Activated naive CD8-positive, alpha-beta T cell treated with anti-CD3 and anti-CD28 coated beads, Interleukin-2, amount 10 ng/mL, durations not matched to agents 7 days and 5 days (primary cell): ENCODE results near the gene RBM34. TPM values are rescaled to one million over a fixed set of nuclear protein-coding genes. Genes with fewer than 3 reads are reported as not detected.

Experiments
- ATAC-seq: fragments of 150-1000 bp; cut with Tn5 transposase; one replicate; pipeline ENCODE4 v1.10.0; 2021; ENCODE audit warnings: low read depth, moderate library complexity
- POLR2A ChIA-PET: fragments of 350-600 bp; sonication (Branson Sonifier 250); formaldehyde crosslinking; loops from one replicate; lab custom pipeline; 2021; ENCODE audit warnings: antibody characterized with exemption; lab: Charles Lee
- DNase-seq: peaks from one replicate; pipeline ENCODE4 v3.0.0; 2021
- H3K27ac Mint-ChIP-seq: one replicate; pipeline ENCODE4 v1.8.0; 2022; ENCODE audit warnings: mild to moderate bottlenecking, mixed read lengths
- H3K27me3 Mint-ChIP-seq: one replicate; pipeline ENCODE4 v1.8.0; 2022; ENCODE audit warnings: mild to moderate bottlenecking, moderate library complexity, mixed read lengths
- H3K36me3 Mint-ChIP-seq: one replicate; pipeline ENCODE4 v1.8.0; 2021; ENCODE audit warnings: mild to moderate bottlenecking, mixed read lengths
- H3K4me1 Mint-ChIP-seq: one replicate; pipeline ENCODE4 v1.8.0; 2021; ENCODE audit warnings: mixed read lengths
- H3K4me3 Mint-ChIP-seq: one replicate; pipeline ENCODE4 v1.8.0; 2022; ENCODE audit warnings: mild to moderate bottlenecking, moderate library complexity, mixed read lengths
- H3K9me3 Mint-ChIP-seq: one replicate; pipeline ENCODE4 v1.8.0; 2021; ENCODE audit warnings: mixed read lengths
- total RNA-seq, 2 experiments: library from RNA; stranded (reverse); gene quantifications; one replicate each; pipeline ENCODE4 v1.2.3, GENCODE V29; 2021

RBM34 gene
- total RNA-seq, 2 experiments from 2014 or later = 129 to 134 TPM

DNA sequence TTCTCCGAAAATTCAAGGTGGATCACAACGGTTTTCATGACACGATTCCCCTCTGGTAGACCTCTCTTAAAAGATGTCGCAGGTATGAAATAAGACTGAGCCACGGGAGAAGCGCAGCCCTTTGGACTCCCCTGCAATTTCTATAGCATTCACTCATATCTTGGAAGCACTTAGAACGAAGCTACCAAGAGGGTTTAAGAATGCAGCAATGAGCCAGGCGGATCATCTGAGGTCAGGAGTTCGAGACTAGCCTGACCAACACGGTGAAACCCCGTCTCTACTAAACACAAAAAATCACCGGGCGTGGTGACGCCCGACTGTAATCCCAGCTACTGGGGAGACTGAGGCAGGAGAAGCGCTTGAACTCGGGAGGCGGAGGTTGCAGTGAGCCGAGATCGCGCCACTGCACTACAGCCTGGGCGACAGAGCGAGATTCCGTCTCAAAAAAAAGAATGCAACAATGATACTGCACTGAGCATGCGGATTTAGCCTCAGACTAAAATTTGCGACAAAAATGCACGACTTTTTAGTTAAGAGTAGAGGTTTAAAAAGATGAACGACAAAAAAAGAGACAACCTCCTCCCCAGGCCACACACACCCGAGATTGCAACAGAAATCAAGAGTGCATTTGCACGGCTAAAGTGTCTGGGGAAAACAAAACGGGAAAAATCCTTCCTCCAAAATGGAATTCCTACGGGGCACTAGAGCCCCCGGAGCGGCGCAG is 33.2 kb downstream of the RBM34 start:
- DNase-seq (peak; percentile 45), ATAC-seq (no peak)
- no peaks in the 10 kb centered on the region for H3K9me3 Mint-ChIP-seq
- no peaks in the 10 kb centered on the region for H3K27me3 Mint-ChIP-seq
- peaks cover 29% of the 10 kb centered on the region for H3K36me3 Mint-ChIP-seq
- POLR2A ChIA-PET = interaction anchor here (0.8 to 3.4 kb wide), 4 partner anchors 18 to 295 kb away, joined by 3 to 18 read pairs (median 4); partner anchors contain the start of gene RBM34
- H3K4me1 Mint-ChIP-seq = peaks cover 27% of the 10 kb centered on the region
- peak overlapping the region; percentile 98 for H3K27ac Mint-ChIP-seq
- peak overlapping the region; percentile 98 for H3K4me3 Mint-ChIP-seq

GRCh38 chr1:235127203-235127602 is 33.8 kb downstream of the RBM34 start:
- POLR2A ChIA-PET = interaction anchor here (1.9 to 3.4 kb wide), 2 partner anchors 23 to 33 kb away, joined by 5 to 18 read pairs; partner anchors contain the start of gene RBM34
- ATAC-seq (no peak), DNase-seq (no peak)
- peaks cover 33% of the 10 kb centered on the region for H3K4me1 Mint-ChIP-seq
- H3K9me3 Mint-ChIP-seq = no peaks in the 10 kb centered on the region
- H3K27me3 Mint-ChIP-seq = no peaks in the 10 kb centered on the region
- H3K36me3 Mint-ChIP-seq = peaks cover 31% of the 10 kb centered on the region
- peak overlapping the region; percentile 98 for H3K4me3 Mint-ChIP-seq
- H3K27ac Mint-ChIP-seq = peak overlapping the region; percentile 98

- DNase-seq = no peak
- ATAC-seq = no peak
- Mint-ChIP-seq H3K4me1 (peaks cover 37% of the 10 kb centered on the region), H3K9me3 (no peaks in the 10 kb centered on the region), H3K27me3 (no peaks in the 10 kb centered on the region), H3K36me3 (peaks cover 31% of the 10 kb centered on the region), H3K27ac (peak overlapping the region; percentile 81), H3K4me3 (peak overlapping the region; percentile 58)
- POLR2A ChIA-PET = no interaction called here
These were observed 36.4 kb downstream of the RBM34 start for GRCh38 chr1:235124665-235125064.

DNA sequence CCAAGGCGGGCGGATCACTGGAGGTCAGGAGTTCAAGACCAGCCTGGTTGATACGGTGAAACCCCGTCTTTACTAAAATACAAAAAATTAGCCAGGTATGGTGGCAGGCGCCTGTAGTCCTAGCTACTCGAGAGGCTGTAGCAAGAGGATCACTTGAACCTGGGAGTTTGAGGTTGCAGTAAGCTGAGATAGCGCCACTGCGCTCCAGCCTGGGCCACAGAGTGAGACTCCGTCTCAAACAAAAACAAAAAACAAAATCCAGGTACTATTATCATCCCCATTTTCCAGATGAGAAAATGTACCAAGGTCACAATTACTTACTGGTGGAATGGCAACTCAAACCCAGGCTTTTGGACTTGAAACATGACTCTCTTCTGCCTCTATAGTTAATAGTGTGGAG is 36.9 kb downstream of the RBM34 start:
- no peak for DNase-seq
- H3K27ac Mint-ChIP-seq = peak overlapping the region; percentile 81
- peak overlapping the region; percentile 58 for H3K4me3 Mint-ChIP-seq
- no peaks in the 10 kb centered on the region for H3K9me3 Mint-ChIP-seq
- peaks cover 31% of the 10 kb centered on the region for H3K36me3 Mint-ChIP-seq
- no peak for ATAC-seq
- POLR2A ChIA-PET = no interaction called here
- H3K27me3 Mint-ChIP-seq = no peaks in the 10 kb centered on the region
- H3K4me1 Mint-ChIP-seq = peaks cover 37% of the 10 kb centered on the region

DNA sequence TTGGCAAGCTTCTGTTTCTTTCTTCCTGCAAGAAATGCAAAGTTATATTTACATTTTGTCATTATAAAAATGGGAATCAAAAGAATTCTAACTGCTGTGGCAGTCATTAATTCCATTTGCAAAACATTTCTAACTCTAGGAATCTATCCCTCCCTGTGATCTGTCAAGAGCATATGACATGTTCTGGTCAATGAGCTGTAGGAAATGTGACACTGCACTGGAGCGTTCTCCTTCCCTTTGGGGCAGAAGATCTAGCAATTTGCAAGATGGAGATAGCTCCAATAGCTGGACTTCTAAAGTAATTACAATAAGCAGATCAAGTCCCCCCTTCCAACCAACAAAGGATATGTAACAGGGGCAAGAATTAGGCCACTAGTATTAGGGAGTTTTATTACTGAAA is 38.7 kb downstream of the RBM34 start:
- POLR2A ChIA-PET = no interaction called here
- Mint-ChIP-seq H3K4me1 (peaks cover 37% of the 10 kb centered on the region), H3K4me3 (no peak overlapping the region), H3K9me3 (no peaks in the 10 kb centered on the region), H3K27me3 (no peaks in the 10 kb centered on the region), H3K36me3 (peaks cover 39% of the 10 kb centered on the region), H3K27ac (peak overlapping the region; percentile 59)
- no peak for DNase-seq
- ATAC-seq = no peak

GRCh38 chr1:235113183-235113917 is 47.7 kb downstream of the RBM34 start:
- no peak for DNase-seq
- peaks cover 2% of the 10 kb centered on the region for H3K4me1 Mint-ChIP-seq
- H3K27ac Mint-ChIP-seq = no peak overlapping the region
- no peaks in the 10 kb centered on the region for H3K27me3 Mint-ChIP-seq
- H3K9me3 Mint-ChIP-seq = no peaks in the 10 kb centered on the region
- POLR2A ChIA-PET = interaction anchor here (0.6 kb wide), 1 partner anchor 107 kb away, joined by 5 read pairs; no protein-coding TSS in a partner anchor
- no peak overlapping the region for H3K4me3 Mint-ChIP-seq
- peaks cover 50% of the 10 kb centered on the region for H3K36me3 Mint-ChIP-seq
- ATAC-seq = no peak

DNA sequence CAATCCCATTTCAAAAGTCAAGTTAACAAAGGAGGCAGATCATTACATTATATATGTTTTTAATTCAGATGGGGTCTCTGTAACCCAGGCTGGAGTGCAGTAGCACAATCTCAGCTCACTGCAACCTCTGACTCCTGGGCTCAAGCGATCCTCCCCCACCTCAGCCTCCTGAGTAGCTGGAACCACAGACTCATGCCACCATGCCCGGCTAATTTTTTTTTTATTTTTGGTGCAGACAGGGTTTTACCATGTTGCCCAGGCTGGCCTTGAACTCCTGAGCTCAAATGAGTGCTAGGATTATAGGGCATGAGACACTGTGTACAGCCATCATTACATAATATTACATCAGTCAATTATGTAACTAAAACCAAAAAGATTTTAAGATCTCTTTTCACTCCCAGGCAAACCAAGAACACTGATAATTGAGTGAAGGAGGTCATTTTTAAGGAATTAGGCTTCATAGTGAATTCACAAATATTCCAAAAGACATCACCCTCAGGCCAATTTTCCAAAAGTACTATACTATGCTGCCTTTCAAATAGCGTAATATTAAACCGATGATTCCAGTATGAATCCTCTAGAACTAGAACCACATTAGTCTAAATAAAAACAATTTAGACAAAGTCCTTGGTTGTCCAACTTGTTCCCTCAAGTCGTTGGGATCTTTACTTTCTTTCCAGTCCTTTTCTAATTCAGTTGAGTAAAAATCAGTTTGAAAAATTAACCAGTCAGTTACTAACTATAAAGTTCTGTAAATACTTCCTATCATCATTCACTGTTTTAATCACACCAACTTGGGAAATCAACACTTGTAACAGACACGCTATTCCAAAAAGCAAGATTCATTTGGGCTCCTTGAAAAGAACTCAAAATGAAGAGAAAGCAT is 48.5 kb downstream of the RBM34 start:
- no peak for DNase-seq
- POLR2A ChIA-PET = no interaction called here
- no peak for ATAC-seq
- Mint-ChIP-seq H3K27ac (no peak overlapping the region), H3K4me1 (peaks cover 2% of the 10 kb centered on the region), H3K36me3 (peaks cover 45% of the 10 kb centered on the region), H3K9me3 (no peaks in the 10 kb centered on the region), H3K4me3 (no peak overlapping the region), H3K27me3 (no peaks in the 10 kb centered on the region)

GRCh38 chr1:235111107-235111506 is 49.9 kb downstream of the RBM34 start:
- H3K27me3 Mint-ChIP-seq = no peaks in the 10 kb centered on the region
- no peak overlapping the region for H3K4me3 Mint-ChIP-seq
- no peak overlapping the region for H3K27ac Mint-ChIP-seq
- peaks cover 47% of the 10 kb centered on the region for H3K36me3 Mint-ChIP-seq
- no peaks in the 10 kb centered on the region for H3K9me3 Mint-ChIP-seq
- no peak for DNase-seq
- no peak for ATAC-seq
- peaks cover 9% of the 10 kb centered on the region for H3K4me1 Mint-ChIP-seq
- POLR2A ChIA-PET = no interaction called here

DNA sequence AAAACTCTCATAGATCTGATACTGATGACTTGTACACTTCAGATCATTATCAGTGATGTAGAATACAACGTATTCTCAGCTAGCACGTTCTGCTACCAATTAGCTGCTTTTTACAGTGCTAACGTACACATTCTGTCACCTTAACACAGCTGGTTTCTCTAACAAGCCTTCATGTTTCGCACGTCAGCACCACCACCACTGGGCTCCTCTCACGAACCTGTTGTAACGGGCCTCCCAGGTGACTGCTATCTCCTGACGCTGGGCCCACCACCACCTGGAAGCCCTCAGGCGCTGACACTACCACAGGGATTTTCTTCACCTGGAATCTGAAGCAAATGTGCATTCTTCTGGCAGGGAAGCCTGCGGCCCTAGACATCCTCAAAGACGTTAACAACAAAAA is 52.2 kb downstream of the RBM34 start:
- peaks cover 21% of the 10 kb centered on the region for H3K4me1 Mint-ChIP-seq
- H3K27ac Mint-ChIP-seq = no peak overlapping the region
- H3K27me3 Mint-ChIP-seq = no peaks in the 10 kb centered on the region

DNA sequence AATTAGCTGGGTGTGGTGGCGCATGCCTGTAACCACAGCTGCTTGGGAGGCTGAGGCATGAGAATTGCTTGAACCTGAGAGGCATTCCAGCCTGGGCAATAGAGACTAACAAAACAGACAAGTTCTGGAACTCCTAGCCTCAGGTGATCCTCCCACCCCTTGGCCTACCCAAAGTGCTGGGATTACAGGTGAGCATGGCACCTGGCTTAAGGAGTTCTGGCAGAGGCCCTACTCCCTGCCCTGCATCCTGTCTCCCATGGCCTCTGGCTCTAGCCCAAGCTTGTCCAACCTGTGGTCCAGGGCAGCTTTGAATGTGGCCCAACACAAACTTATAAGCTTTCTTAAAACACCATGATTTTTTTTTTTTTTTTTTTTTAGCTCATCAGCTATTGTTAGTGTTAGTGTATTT is 52.9 kb downstream of the RBM34 start:
- Mint-ChIP-seq H3K27ac (no peak overlapping the region), H3K4me3 (no peak overlapping the region), H3K9me3 (no peaks in the 10 kb centered on the region), H3K36me3 (peaks cover 38% of the 10 kb centered on the region), H3K27me3 (no peaks in the 10 kb centered on the region), H3K4me1 (peaks cover 24% of the 10 kb centered on the region)
- ATAC-seq (no peak), DNase-seq (no peak)
- POLR2A ChIA-PET = interaction anchor here (0.6 to 1.0 kb wide), 2 partner anchors 12 to 274 kb away, joined by 3 to 4 read pairs; no protein-coding TSS in a partner anchor

More for the DNA sequence above, 52.2 kb downstream of the RBM34 start:
- DNase-seq = no peak
- Mint-ChIP-seq H3K9me3 (no peaks in the 10 kb centered on the region), H3K4me3 (no peak overlapping the region), H3K36me3 (peaks cover 43% of the 10 kb centered on the region)
- ATAC-seq = no peak
- POLR2A ChIA-PET = interaction anchor here (0.6 kb wide), 1 partner anchor 274 kb away, joined by 3 read pairs; no protein-coding TSS in a partner anchor

DNA sequence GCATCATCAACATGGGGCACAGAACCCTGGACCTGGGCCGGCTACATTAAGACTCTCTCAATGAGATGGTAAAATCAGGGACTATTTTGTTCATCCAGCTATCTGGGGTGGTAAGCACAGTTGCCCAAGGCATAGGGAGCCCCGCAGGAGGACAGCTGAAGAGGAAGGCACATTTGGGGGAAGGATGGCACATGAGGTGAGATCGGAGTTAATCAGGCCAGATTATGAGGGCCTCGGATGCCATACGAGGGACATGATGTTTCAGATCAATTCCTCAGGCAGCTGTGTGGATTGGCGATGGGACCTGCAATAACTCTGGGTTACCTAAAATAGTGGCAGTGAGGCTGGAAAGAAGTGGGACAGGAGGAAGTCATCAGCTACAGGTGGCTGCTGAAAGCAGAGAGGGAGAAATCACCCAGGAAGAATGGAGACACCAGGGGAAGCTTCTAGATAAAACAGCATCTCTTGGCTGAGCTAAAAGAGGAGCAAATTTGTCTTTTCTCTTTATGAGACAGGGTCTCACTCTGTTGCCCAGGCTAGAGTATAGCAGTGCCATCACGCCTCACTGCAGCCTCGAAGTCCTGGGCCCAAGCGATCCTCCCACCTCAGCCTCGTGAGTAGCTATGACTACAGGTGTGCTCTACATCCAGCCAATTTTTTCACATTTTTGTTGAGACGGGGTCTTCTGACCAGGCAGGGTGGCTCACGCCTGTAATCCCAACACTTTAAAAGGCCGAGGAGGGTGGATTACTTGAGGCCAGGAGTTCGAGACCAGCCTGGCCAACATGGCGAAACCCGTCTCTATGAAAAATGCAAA is 53.5 kb downstream of the RBM34 start:
- Mint-ChIP-seq H3K4me3 (no peak overlapping the region), H3K4me1 (peaks cover 29% of the 10 kb centered on the region), H3K9me3 (no peaks in the 10 kb centered on the region), H3K27me3 (no peaks in the 10 kb centered on the region), H3K36me3 (peaks cover 34% of the 10 kb centered on the region), H3K27ac (peak overlapping the region; percentile 54)
- ATAC-seq (no peak), DNase-seq (no peak)
- POLR2A ChIA-PET = interaction anchor here (1.0 kb wide), 1 partner anchor 12 kb away, joined by 4 read pairs; no protein-coding TSS in a partner anchor

- H3K4me1 Mint-ChIP-seq = peaks cover 38% of the 10 kb centered on the region
- ATAC-seq = no peak
- no peak for DNase-seq
- no peak overlapping the region for H3K4me3 Mint-ChIP-seq
- H3K27me3 Mint-ChIP-seq = peaks cover 3% of the 10 kb centered on the region
- H3K27ac Mint-ChIP-seq = no peak overlapping the region
- POLR2A ChIA-PET = interaction anchor here (0.7 to 1.5 kb wide), 3 partner anchors 27 to 335 kb away, joined by 4 to 5 read pairs (median 4); partner anchors contain the start of gene RBM34
- H3K9me3 Mint-ChIP-seq = no peaks in the 10 kb centered on the region
- H3K36me3 Mint-ChIP-seq = peaks cover 37% of the 10 kb centered on the region
These were observed 54.6 kb downstream of the RBM34 start for GRCh38 chr1:235106457-235106856.
